ENCODE results near the gene ZNF516. TPM values are rescaled to one million over a fixed set of nuclear protein-coding genes. Genes with fewer than 3 reads are reported as not detected.

Gene ZNF516
- total and polyA plus RNA-seq, 8 donors: 5.4 to 21.3 (median 12.7) TPM

- H3K4me3 ChIP-seq: no peak overlapping the region
- H3K9me3 ChIP-seq: no peaks in the 10 kb centered on the region
- no peaks in the 10 kb centered on the region for H3K36me3 ChIP-seq
- H3K27me3 ChIP-seq: no peaks in the 10 kb centered on the region
- FAIRE-seq (no peak), DNase-seq (no peak), ATAC-seq (no peak)
- H3K27ac ChIP-seq: no peak overlapping the region
- 85 to 87% methylated on average over 15 of the region's 15 CpGs for WGBS, 2 donors
- TF ChIP-seq CTCF (IDR thresholded peaks at IDR 0.05): no peak
- intact Hi-C loops (cut with DNase I): loop anchor here in 2 of 3 donors (10.0 kb wide), 2 partner anchors 216 to 296 kb away; no protein-coding TSS in a partner anchor
- H3K4me1 ChIP-seq: peaks cover 0 to 7% (median 0%) of the 10 kb centered on the region in 3 donors
Observed at GRCh38 chr18:76408480-76409067, 86.5 kb downstream of the ZNF516 start.

- no peak overlapping the region for H3K27ac ChIP-seq
- DNase-seq: no peak
- TF ChIP-seq CTCF (IDR thresholded peaks at IDR 0.05): no peak
- no peaks in the 10 kb centered on the region for H3K36me3 ChIP-seq
- no peaks in the 10 kb centered on the region for H3K9me3 ChIP-seq
- H3K27me3 ChIP-seq: no peaks in the 10 kb centered on the region
- ATAC-seq: no peak
- H3K4me1 ChIP-seq: peaks cover 0 to 7% (median 0%) of the 10 kb centered on the region in 3 donors
- no peak for FAIRE-seq
- 89 to 91% methylated on average over 11 of the region's 11 CpGs for WGBS, 2 donors
- intact Hi-C loops (cut with DNase I): loop anchor here in 2 of 3 donors (10.0 kb wide), 2 partner anchors 217 to 297 kb away; no protein-coding TSS in a partner anchor
- H3K4me3 ChIP-seq: no peak overlapping the region
Observed at GRCh38 chr18:76407681-76408080, 87.4 kb downstream of the ZNF516 start.

- FAIRE-seq (no peak), DNase-seq (no peak), ATAC-seq (no peak)
- Histone ChIP-seq H3K36me3 (no peaks in the 10 kb centered on the region), H3K27ac (no peak overlapping the region), H3K9me3 (no peaks in the 10 kb centered on the region), H3K4me1 (peaks cover 0 to 7% (median 0%) of the 10 kb centered on the region in 3 donors), H3K27me3 (no peaks in the 10 kb centered on the region), H3K4me3 (no peak overlapping the region)
- intact Hi-C loops (cut with DNase I): loop anchor here in 2 of 3 donors (10.0 kb wide), 2 partner anchors 218 to 298 kb away; no protein-coding TSS in a partner anchor
- TF ChIP-seq CTCF (IDR thresholded peaks at IDR 0.05): no peak
- 95 to 97% methylated on average over 14 of the region's 14 CpGs for WGBS, 2 donors
Observed at GRCh38 chr18:76406791-76407190, 88.3 kb downstream of the ZNF516 start.

- H3K36me3 ChIP-seq: no peaks in the 10 kb centered on the region
- peaks cover 0 to 4% (median 0%) of the 10 kb centered on the region in 3 donors for H3K4me1 ChIP-seq
- peak in 3 of 4 donors; percentile 54 to 67 (median 64) for ATAC-seq
- FAIRE-seq: no peak
- H3K9me3 ChIP-seq: no peaks in the 10 kb centered on the region
- no peaks in the 10 kb centered on the region for H3K27me3 ChIP-seq
- DNase-seq: peak in 2 of 6 donors; percentile 39 to 72
- no peak overlapping the region for H3K27ac ChIP-seq
- H3K4me3 ChIP-seq: no peak overlapping the region
- intact Hi-C loops (cut with DNase I): loop anchor here in 2 of 3 donors (10.0 kb wide), 2 partner anchors 219 to 299 kb away; no protein-coding TSS in a partner anchor
- TF ChIP-seq CTCF (IDR thresholded peaks at IDR 0.05): peak; percentile 12 to 41 (median 30)
- 86 to 89% methylated on average over 31 to 37 of the region's 37 CpGs for WGBS, 2 donors
Observed at GRCh38 chr18:76405681-76406356, 89.2 kb downstream of the ZNF516 start.
